ENCODE data around the gene ZC3H12D. TPM values are rescaled to one million over a fixed set of nuclear protein-coding genes. Genes with fewer than 3 reads are reported as not detected.

Gene ZC3H12D
- total and polyA plus RNA-seq, 2 experiments from 2014 or later = 0.24 to 0.72 TPM

DNA sequence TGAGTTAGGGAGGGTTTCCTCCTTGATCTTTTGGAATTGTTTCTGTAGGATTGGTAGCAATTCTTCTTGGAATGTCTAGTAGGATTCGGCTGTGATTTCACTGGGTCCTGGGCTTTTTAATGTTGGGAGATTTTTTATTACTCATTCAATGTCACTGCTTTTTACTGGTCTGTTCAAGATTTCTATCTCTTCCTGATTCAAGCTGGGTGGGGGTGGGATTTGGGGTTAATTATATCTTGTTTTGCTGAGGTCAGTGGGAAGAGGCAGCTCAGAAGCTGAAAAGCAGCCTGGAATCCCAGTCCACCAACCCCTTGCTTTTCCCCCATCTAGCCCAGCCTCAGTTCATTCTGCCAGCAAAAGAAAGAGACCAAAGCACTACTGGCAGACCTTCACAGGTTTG is 45.2 kb downstream of the ZC3H12D start:
- H3K4me1 ChIP-seq (ENCODE audit: low read depth) = no peaks in the 10 kb centered on the region
- H3K27ac ChIP-seq = no peak overlapping the region
- no peaks in the 10 kb centered on the region for H3K27me3 ChIP-seq
- TF ChIP-seq CTCF (IDR thresholded peaks at IDR 0.05; ENCODE audit: low read depth, low read length) = no peak
- no peaks in the 10 kb centered on the region for H3K9me3 ChIP-seq (ENCODE audit: low read depth)
- H3K4me3 ChIP-seq = no peak overlapping the region
- H3K36me3 ChIP-seq = no peaks in the 10 kb centered on the region
- no peak for DNase-seq (ENCODE audit: low read depth in 1 of 2, low spot score in 1 of 2)

- Histone ChIP-seq H3K27ac (no peak overlapping the region), H3K4me3 (no peak overlapping the region), H3K9me3 (ENCODE audit: low read depth) (no peaks in the 10 kb centered on the region), H3K4me1 (ENCODE audit: low read depth) (no peaks in the 10 kb centered on the region), H3K27me3 (no peaks in the 10 kb centered on the region), H3K36me3 (no peaks in the 10 kb centered on the region)
- no peak for TF ChIP-seq CTCF (IDR thresholded peaks at IDR 0.05; ENCODE audit: low read depth, low read length)
- no peak for DNase-seq (ENCODE audit: low read depth in 1 of 2, low spot score in 1 of 2)
These were observed 46.0 kb downstream of the ZC3H12D start for GRCh38 chr6:149438855-149439254.

DNA sequence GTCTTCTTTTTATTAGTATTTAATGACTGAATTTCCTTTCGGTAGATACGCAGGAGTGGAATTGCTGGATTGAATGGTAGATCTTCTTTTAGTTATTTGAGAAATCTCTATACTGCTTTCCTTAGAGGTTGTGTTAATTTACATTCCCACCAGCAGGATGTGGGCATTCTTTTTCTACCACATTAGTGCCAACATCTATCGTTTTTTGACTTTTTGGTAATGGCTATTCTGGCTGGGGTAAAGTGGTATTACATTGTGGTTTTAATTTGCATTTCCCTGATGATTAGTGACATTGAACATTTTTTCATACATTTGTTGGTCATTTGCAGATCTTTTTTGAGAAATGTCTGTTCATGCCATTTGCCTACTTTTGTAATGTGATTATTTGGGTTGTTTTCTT is 47.6 kb downstream of the ZC3H12D start:
- DNase-seq (ENCODE audit: low read depth in 1 of 2, low spot score in 1 of 2) = no peak
- no peaks in the 10 kb centered on the region for H3K27me3 ChIP-seq
- no peak for TF ChIP-seq CTCF (IDR thresholded peaks at IDR 0.05; ENCODE audit: low read depth, low read length)
- no peaks in the 10 kb centered on the region for H3K9me3 ChIP-seq (ENCODE audit: low read depth)
- H3K27ac ChIP-seq = no peak overlapping the region
- no peaks in the 10 kb centered on the region for H3K36me3 ChIP-seq
- H3K4me3 ChIP-seq = no peak overlapping the region
- no peaks in the 10 kb centered on the region for H3K4me1 ChIP-seq (ENCODE audit: low read depth)

DNA sequence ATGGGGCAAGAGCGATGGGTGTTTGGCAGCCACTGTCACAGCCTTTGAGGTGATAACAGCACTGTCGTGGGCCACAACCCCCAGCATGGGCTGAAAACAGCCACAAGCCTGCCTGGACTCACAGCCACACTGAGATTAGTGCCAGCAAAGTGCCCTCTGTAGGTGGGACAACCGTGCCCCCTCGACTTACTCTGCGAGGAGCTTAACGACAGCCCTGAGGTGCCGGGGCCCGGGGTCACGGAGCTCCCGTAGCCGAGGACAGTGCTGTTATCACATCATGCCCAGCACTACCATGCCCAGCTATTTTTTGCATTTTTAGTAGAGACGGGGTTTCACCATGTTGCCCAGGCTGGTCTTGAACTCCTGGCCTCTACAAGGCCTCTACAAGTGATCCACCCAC is 48.2 kb downstream of the ZC3H12D start:
- Histone ChIP-seq H3K27ac (no peak overlapping the region), H3K27me3 (no peaks in the 10 kb centered on the region), H3K9me3 (ENCODE audit: low read depth) (no peaks in the 10 kb centered on the region), H3K4me3 (no peak overlapping the region), H3K4me1 (ENCODE audit: low read depth) (no peaks in the 10 kb centered on the region), H3K36me3 (no peaks in the 10 kb centered on the region)
- no peak for DNase-seq (ENCODE audit: low read depth in 1 of 2, low spot score in 1 of 2)
- TF ChIP-seq CTCF (IDR thresholded peaks at IDR 0.05; ENCODE audit: low read depth, low read length) = no peak

- Histone ChIP-seq H3K4me3 (no peak overlapping the region), H3K36me3 (no peaks in the 10 kb centered on the region), H3K4me1 (ENCODE audit: low read depth) (no peaks in the 10 kb centered on the region), H3K9me3 (ENCODE audit: low read depth) (no peaks in the 10 kb centered on the region), H3K27me3 (no peaks in the 10 kb centered on the region), H3K27ac (no peak overlapping the region)
- DNase-seq (ENCODE audit: low read depth in 1 of 2, low spot score in 1 of 2) = no peak
- no peak for TF ChIP-seq CTCF (IDR thresholded peaks at IDR 0.05; ENCODE audit: low read depth, low read length)
These were observed 48.8 kb downstream of the ZC3H12D start for GRCh38 chr6:149435919-149436586.

Data from cardiac muscle cell (in vitro differentiated cells and primary cell).